Psoas muscle (tissue), 8 donors: ENCODE data around the gene TPD52L1. TPM values are rescaled to one million over a fixed set of nuclear protein-coding genes. Genes with fewer than 3 reads are reported as not detected.
A peak's percentile ranks its signal among the peaks of the same experiment; 100 is the strongest.

Experiments used
- ATAC-seq, 4 donors: fragments of 200-7000 bp; cut with Tn5 transposase; one replicate each; pipeline ENCODE4 v1.9.1; 2020; ENCODE audit warnings: moderate library complexity in 3 of 4, mild to moderate bottlenecking in 2 of 4
- DNase-seq, 2 donors: peaks; one replicate each; pipeline ENCODE4 v3.0.0-alpha.2; 2020
- H3K27ac ChIP-seq: fragments of 200-600 bp; one replicate; pipeline ENCODE4 v1.8.0; 2022
- H3K27me3 ChIP-seq, 3 donors: fragments of 200-600 bp in 1 of 3; one replicate each; pipeline versions ENCODE4 v1.6.1 to v1.8.0; 2013 to 2022; ENCODE audit warnings: low read length in 2 of 3, mild to moderate bottlenecking in 2 of 3, moderate library complexity in 1 of 3; ENCODE audit not compliant: insufficient read depth in 3 of 3
- H3K36me3 ChIP-seq, 2 donors: fragments of 200-600 bp in 1 of 2; one replicate each; pipeline versions ENCODE4 v1.6.1 to v1.8.0; 2013 to 2022; ENCODE audit warnings: low read depth in 1 of 2, mild to moderate bottlenecking in 1 of 2, moderate library complexity in 1 of 2; ENCODE audit not compliant: insufficient read depth in 1 of 2
- H3K4me1 ChIP-seq: fragments of 200-600 bp; one replicate; pipeline ENCODE4 v1.8.0; 2022
- H3K4me3 ChIP-seq: fragments of 200-600 bp; one replicate; pipeline ENCODE4 v1.8.0; 2022; ENCODE audit warnings: mild to moderate bottlenecking
- H3K9me3 ChIP-seq: fragments of 200-600 bp; one replicate; pipeline ENCODE4 v1.8.0; 2022
- WGBS, 3 donors: extraction: QIAGEN DNeasy Blood & Tissue Kit; methylation state at CpG; one replicate each; pipeline versions ENCODE4 v1.1.6 to v1.1.7; 2013; 5-methylcytosine and 5-hydroxymethylcytosine counted together
- intact Hi-C, 2 donors: fragments of 100-400 bp; cut with DNase I; formaldehyde crosslinking; loops; one replicate each; pipeline versions ENCODE4 v1.11.0 to v1.14.2; 2022
- polyA plus RNA-seq, 3 donors: library from polyadenylated mRNA; stranded (reverse); fragments of 200-250 nt; gene quantifications; one replicate each; pipeline ENCODE4 v1.2.3, GENCODE V29; 2013
- total RNA-seq, 4 donors: library from RNA; stranded (reverse); fragmentation: NEBNext Ultra II Directional in 2 of 4; extraction: Animal tissue kit (Norgen Biotek cat#: 25700) in 2 of 4; gene quantifications; one replicate each; pipeline versions ENCODE4 v1.2.1 to v1.2.4, GENCODE V29; 2021 to 2023
- TF ChIP-seq, protein P1 (sequence below): fragments of 200-600 bp; IDR thresholded peaks from one replicate; pipeline ENCODE4 v1.8.0; 2022; ENCODE audit warnings: antibody characterized with exemption
- donor health status: healthy with polysubstance abuse.
- donor health status: DM: no; HTN: no; CAD: no; lungs with moderate emphysema.
- donor health status: Bipolar disorder and iron deficiency.
- donor health status: healthy.
- donor health status: DM: yes; HTN: yes; CAD: no.
- donor health status: DM: no; HTN: no; CAD: no.
- donor health status: DM: no; HTN: no; CAD: no.
- donor health status: DM: yes; HTN: yes; CAD: no.

Gene TPD52L1
- total and polyA plus RNA-seq, 7 donors = 51.8 to 150 (median 106) TPM

DNA sequence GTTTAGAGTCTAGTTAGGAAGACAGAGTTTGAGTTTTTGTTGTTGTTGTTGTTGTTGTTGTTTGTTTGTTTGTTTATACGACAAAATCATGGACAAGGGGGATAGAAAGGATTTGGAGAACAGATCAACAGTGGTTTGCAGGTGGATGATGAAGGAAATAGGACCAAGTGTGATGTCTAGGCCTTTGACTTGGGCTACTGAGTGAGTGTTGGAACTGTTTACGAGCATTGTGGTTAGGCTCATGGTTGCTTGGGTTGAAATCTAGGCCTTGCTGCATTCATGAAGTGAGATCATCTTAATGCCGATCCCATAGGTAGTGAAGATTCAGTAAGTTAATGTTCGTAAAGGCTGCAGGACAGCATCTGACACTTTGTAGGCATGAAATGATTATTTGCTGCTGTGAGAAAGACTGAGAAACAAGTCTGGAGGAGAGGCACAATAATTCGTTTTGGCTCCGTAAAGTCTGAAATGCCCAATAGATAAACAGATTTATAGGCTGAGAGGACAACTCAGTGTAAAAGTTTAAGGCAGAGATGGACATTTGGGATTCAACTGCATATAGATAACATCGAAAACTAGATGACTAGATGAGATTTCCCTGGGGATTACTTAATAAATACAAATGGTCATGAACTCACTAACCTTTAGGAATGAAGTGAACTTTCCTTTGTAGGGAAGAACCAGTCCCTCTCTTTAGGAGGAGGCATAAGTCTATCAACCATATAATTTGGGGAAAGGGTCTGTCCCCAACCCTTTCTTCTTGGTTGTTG lies 78.2 kb downstream of the TPD52L1 start:
- H3K4me1 ChIP-seq = peaks cover 45% of the 10 kb centered on the region
- H3K27ac ChIP-seq = peak overlapping the region; percentile 69
- ATAC-seq (peak; percentile 38 to 46 (median 40)), DNase-seq (no peak)
- intact Hi-C loops = no loop called here
- H3K27me3 ChIP-seq = no peaks in the 10 kb centered on the region
- H3K9me3 ChIP-seq = no peaks in the 10 kb centered on the region
- TF ChIP-seq, protein P1, sequence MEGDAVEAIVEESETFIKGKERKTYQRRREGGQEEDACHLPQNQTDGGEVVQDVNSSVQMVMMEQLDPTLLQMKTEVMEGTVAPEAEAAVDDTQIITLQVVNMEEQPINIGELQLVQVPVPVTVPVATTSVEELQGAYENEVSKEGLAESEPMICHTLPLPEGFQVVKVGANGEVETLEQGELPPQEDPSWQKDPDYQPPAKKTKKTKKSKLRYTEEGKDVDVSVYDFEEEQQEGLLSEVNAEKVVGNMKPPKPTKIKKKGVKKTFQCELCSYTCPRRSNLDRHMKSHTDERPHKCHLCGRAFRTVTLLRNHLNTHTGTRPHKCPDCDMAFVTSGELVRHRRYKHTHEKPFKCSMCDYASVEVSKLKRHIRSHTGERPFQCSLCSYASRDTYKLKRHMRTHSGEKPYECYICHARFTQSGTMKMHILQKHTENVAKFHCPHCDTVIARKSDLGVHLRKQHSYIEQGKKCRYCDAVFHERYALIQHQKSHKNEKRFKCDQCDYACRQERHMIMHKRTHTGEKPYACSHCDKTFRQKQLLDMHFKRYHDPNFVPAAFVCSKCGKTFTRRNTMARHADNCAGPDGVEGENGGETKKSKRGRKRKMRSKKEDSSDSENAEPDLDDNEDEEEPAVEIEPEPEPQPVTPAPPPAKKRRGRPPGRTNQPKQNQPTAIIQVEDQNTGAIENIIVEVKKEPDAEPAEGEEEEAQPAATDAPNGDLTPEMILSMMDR = no peak
- peak overlapping the region; percentile 30 for H3K4me3 ChIP-seq
- WGBS, 3 donors = 74 to 78% (median 74%) methylated on average over 7 of the region's 7 CpGs
- no peaks in the 10 kb centered on the region for H3K36me3 ChIP-seq

DNA sequence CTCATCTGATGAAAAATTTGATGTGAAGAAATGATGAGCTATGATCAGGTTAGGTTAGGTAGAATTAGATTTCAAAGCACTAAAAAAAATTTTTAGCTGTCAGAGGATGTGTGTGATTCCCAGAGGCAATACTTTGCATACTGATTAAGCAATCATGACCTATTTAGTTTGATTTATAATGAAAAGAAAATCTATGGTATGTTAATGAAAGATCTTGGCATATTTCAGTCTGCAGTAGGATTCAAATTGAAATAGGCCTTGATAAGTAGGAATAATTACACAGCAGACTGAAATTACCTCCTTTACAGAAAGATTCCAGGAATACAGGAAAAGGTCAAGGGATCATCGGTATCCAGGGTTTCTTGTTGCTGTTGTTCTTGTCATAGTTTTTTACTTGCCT lies 78.9 kb downstream of the TPD52L1 start:
- WGBS, 3 donors = 27 to 54% (median 29%) methylated on average over 1 of the region's 1 CpG
- peak; percentile 38 to 63 (median 57) for ATAC-seq
- no peaks in the 10 kb centered on the region for H3K9me3 ChIP-seq
- H3K4me1 ChIP-seq = peaks cover 45% of the 10 kb centered on the region
- TF ChIP-seq, protein P1 = no peak
- intact Hi-C loops = no loop called here
- H3K27me3 ChIP-seq = no peaks in the 10 kb centered on the region
- H3K36me3 ChIP-seq = no peaks in the 10 kb centered on the region
- H3K27ac ChIP-seq = peak overlapping the region; percentile 69
- DNase-seq = no peak
- H3K4me3 ChIP-seq = no peak overlapping the region

DNA sequence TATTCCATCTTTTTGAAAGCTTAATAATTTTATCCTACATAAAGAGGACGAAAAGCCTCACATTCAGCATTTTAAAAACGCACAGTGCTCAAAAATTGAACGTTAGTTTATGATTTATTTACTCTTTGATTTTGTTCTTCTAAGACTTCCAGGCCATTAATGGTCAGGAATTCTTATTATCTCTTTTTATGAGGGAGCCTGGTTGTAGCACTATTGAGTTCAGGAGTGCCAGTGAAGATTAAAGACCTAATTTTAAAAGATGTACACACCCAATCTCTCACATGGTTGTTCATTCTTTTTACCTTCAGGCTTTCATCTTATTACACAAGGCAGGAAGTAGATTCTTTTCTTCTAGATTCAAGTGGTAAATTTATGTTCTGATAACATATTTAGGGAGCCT lies 79.6 kb downstream of the TPD52L1 start:
- 76 to 77% (median 76%) methylated on average over 3 of the region's 3 CpGs for WGBS, 3 donors
- no peaks in the 10 kb centered on the region for H3K27me3 ChIP-seq
- no peaks in the 10 kb centered on the region for H3K9me3 ChIP-seq
- intact Hi-C loops = no loop called here
- DNase-seq = no peak
- H3K27ac ChIP-seq = no peak overlapping the region
- peaks cover 45% of the 10 kb centered on the region for H3K4me1 ChIP-seq
- TF ChIP-seq, protein P1 = no peak
- no peak for ATAC-seq
- H3K36me3 ChIP-seq = no peaks in the 10 kb centered on the region
- H3K4me3 ChIP-seq = no peak overlapping the region

DNA sequence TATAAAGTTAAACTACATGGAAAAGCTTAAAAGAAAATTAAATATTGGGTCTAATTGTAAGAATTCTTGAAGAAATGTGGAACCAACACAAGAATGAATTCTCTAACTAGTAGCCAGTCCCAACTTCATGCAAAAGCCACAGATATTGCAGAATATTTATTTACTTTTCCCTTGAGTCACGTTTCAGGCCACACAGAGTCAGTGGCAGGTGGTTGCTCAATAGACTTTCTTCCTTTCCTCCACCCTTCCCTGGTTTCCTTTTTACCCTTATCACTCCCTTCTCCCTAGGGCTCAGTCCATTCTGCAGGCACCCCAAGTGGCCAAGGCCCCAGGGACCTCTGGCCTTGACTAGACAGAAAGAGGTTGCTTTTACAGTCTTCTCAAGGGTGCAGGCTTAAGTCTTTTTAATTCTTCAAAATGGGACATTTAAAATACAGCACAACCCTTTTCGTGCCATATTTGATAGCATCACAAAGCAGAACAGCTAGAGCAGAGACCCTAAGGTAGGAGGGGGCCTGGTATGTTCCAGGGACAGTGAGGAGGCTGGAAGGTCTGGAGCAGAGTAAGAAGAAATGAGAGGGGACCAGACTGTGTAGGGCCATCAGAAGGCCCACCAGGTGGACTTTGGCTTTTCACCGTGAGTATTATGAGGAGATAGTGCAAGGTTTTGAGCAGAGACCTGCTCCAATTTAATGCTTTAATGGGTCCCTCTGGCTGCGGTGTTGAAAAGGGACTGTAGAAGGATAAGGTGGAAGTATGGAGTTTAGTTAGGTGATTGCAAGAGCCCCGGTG lies 83.2 kb downstream of the TPD52L1 start:
- WGBS, 3 donors = 83 to 88% (median 86%) methylated on average over 5 of the region's 5 CpGs
- intact Hi-C loops = no loop called here
- Histone ChIP-seq H3K4me3 (no peak overlapping the region), H3K4me1 (peaks cover 18% of the 10 kb centered on the region), H3K36me3 (no peaks in the 10 kb centered on the region), H3K9me3 (peaks cover 15% of the 10 kb centered on the region), H3K27me3 (no peaks in the 10 kb centered on the region), H3K27ac (no peak overlapping the region)
- TF ChIP-seq, protein P1 = no peak
- ATAC-seq (peak in 3 of 4 donors; percentile 4 to 53 (median 25)), DNase-seq (no peak)
